Thyroid gland (tissue), 4 donors: ENCODE data around the gene ARHGEF37.

Source experiments
- POLR2A ChIP-seq, 2 donors: fragments of 450-650 bp; IDR thresholded peaks; one replicate each; pipeline ENCODE4 v1.6.1; 2017; ENCODE audit warnings: antibody characterized with exemption in 2 of 2, mild to moderate bottlenecking in 2 of 2, moderate library complexity in 1 of 2
- TF ChIP-seq, protein P1 (sequence below), 6 experiments: fragments of 200-600 bp in 3 of 6; fragments of 450-650 bp in 3 of 6; sonication (generic) in 3 of 6; IDR thresholded peaks; one replicate each; pipeline ENCODE4 v1.5.1; 2016 to 2019; ENCODE audit warnings: antibody characterized with exemption in 6 of 6, mild to moderate bottlenecking in 2 of 6, inconsistent platforms in 1 of 6, moderate library complexity in 1 of 6

- TF ChIP-seq POLR2A (IDR thresholded peaks at IDR 0.05): no peak
- TF ChIP-seq, protein P1, sequence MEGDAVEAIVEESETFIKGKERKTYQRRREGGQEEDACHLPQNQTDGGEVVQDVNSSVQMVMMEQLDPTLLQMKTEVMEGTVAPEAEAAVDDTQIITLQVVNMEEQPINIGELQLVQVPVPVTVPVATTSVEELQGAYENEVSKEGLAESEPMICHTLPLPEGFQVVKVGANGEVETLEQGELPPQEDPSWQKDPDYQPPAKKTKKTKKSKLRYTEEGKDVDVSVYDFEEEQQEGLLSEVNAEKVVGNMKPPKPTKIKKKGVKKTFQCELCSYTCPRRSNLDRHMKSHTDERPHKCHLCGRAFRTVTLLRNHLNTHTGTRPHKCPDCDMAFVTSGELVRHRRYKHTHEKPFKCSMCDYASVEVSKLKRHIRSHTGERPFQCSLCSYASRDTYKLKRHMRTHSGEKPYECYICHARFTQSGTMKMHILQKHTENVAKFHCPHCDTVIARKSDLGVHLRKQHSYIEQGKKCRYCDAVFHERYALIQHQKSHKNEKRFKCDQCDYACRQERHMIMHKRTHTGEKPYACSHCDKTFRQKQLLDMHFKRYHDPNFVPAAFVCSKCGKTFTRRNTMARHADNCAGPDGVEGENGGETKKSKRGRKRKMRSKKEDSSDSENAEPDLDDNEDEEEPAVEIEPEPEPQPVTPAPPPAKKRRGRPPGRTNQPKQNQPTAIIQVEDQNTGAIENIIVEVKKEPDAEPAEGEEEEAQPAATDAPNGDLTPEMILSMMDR (IDR thresholded peaks at IDR 0.05): no peak
These were observed 82.8 kb downstream of the ARHGEF37 start for GRCh38 chr5:149664083-149664482.
